GM06990 (cell line): ENCODE data around the gene MAFG.

ENCODE experiments used
- DNase-seq: peaks from one replicate; pipeline ENCODE4 v3.0.0-alpha.2; 2011; ENCODE audit not compliant: insufficient read length; ENCODE audit errors: extremely low read depth
- H3K27me3 ChIP-seq: replicated peaks from 2 replicates; pipeline ENCODE4 v1.6.0; 2011; ENCODE audit warnings: low read length; ENCODE audit not compliant: control insufficient read depth, insufficient read depth
- H3K36me3 ChIP-seq: 2 replicates; pipeline ENCODE4 v1.5.1; 2011; ENCODE audit warnings: low read length; ENCODE audit not compliant: control insufficient read depth, insufficient read depth
- H3K4me3 ChIP-seq: replicated peaks from 2 replicates; pipeline ENCODE4 v1.5.1; 2011; ENCODE audit warnings: low read depth, mild to moderate bottlenecking, control low read depth, low read length
- CTCF ChIP-seq: IDR thresholded peaks from 2 replicates; pipeline ENCODE4 v1.5.1; 2011; ENCODE audit warnings: low read length, control low read depth, mild to moderate bottlenecking, inconsistent platforms; ENCODE audit not compliant: insufficient read depth, poor library complexity, severe bottlenecking

MAFG gene

GRCh38 chr17:81959362-81960129 is 32.0 kb upstream of the MAFG start:
- peak; percentile 73 for DNase-seq

GRCh38 chr17:81958633-81959342 is 31.3 kb upstream of the MAFG start:
- Histone ChIP-seq H3K27me3 (no peaks in the 10 kb centered on the region; the same call in none of the 2 replicates), H3K4me3 (no peak overlapping the region)
- DNase-seq = no peak

More at GRCh38 chr17:81959362-81960129, 32.0 kb upstream of the MAFG start:
- TF ChIP-seq CTCF = peak; percentile 30
- Histone ChIP-seq H3K27me3 (no peaks in the 10 kb centered on the region; the same call in none of the 2 replicates), H3K4me3 (peak overlapping the region; percentile 31), H3K36me3 (no peaks in the 10 kb centered on the region)

GRCh38 chr17:81957691-81958432 is 30.3 kb upstream of the MAFG start:
- no peaks in the 10 kb centered on the region for H3K36me3 ChIP-seq
- no peak for TF ChIP-seq CTCF
- H3K4me3 ChIP-seq = no peak overlapping the region
- H3K27me3 ChIP-seq = no peaks in the 10 kb centered on the region; the same call in none of the 2 replicates
- no peak for DNase-seq

More at GRCh38 chr17:81958633-81959342, 31.3 kb upstream of the MAFG start:
- no peak for TF ChIP-seq CTCF
- H3K36me3 ChIP-seq = no peaks in the 10 kb centered on the region

GRCh38 chr17:81956607-81957589 is 29.4 kb upstream of the MAFG start:
- no peak for TF ChIP-seq CTCF
- no peak for DNase-seq
- Histone ChIP-seq H3K4me3 (no peak overlapping the region), H3K36me3 (no peaks in the 10 kb centered on the region), H3K27me3 (no peaks in the 10 kb centered on the region; the same call in none of the 2 replicates)
